Parathyroid adenoma (tissue), 2 donors: ENCODE measurements around the gene MIA3.

Experiments used
- H2AFZ ChIP-seq: fragments of 300-600 bp; sonication (generic); one replicate; pipeline ENCODE4 v1.7.0; 2017; ENCODE audit warnings: antibody characterized with exemption, mild to moderate bottlenecking
- H3K27ac ChIP-seq: fragments of 300-600 bp; sonication (generic); one replicate; pipeline ENCODE4 v1.7.0; 2017
- H3K27me3 ChIP-seq: fragments of 300-600 bp; sonication (generic); one replicate; pipeline ENCODE4 v1.7.0; 2017; ENCODE audit warnings: low read length; ENCODE audit not compliant: control insufficient read depth, insufficient read depth
- H3K36me3 ChIP-seq: fragments of 300-600 bp; sonication (generic); one replicate; pipeline ENCODE4 v1.7.0; 2017; ENCODE audit warnings: low read length; ENCODE audit not compliant: control insufficient read depth, insufficient read depth
- H3K4me1 ChIP-seq: fragments of 300-600 bp; sonication (generic); one replicate; pipeline ENCODE4 v1.7.0; 2017; ENCODE audit warnings: control low read depth
- H3K4me2 ChIP-seq: fragments of 300-600 bp; sonication (generic); one replicate; pipeline ENCODE4 v1.7.0; 2017; ENCODE audit warnings: low read length
- H3K4me3 ChIP-seq: fragments of 300-600 bp; sonication (generic); one replicate; pipeline ENCODE4 v1.7.0; 2017; ENCODE audit warnings: low read depth, low read length
- H3K79me2 ChIP-seq: fragments of 300-600 bp; sonication (generic); one replicate; pipeline ENCODE4 v1.7.0; 2017; ENCODE audit warnings: control low read depth
- H3K9ac ChIP-seq: fragments of 300-600 bp; sonication (generic); one replicate; pipeline ENCODE4 v1.7.0; 2017; ENCODE audit warnings: mild to moderate bottlenecking
- H3K9me3 ChIP-seq: fragments of 300-600 bp; sonication (generic); one replicate; pipeline ENCODE4 v1.7.0; 2017; ENCODE audit warnings: low read length; ENCODE audit not compliant: control insufficient read depth
- CTCF ChIP-seq: fragments of 300-600 bp; sonication (generic); IDR thresholded peaks from one replicate; pipeline ENCODE4 v1.7.0; 2017; ENCODE audit warnings: antibody characterized with exemption, mild to moderate bottlenecking
- donor health status: primary hyperparathyroidism.

Gene MIA3

GRCh38 chr1:222592171-222592570 is 25.7 kb upstream of the MIA3 start:
- Histone ChIP-seq H3K9ac (no peak overlapping the region), H3K4me2 (no peak overlapping the region), H3K27ac (no peak overlapping the region), H3K79me2 (no peaks in the 10 kb centered on the region), H3K4me3 (no peak overlapping the region), H3K9me3 (no peaks in the 10 kb centered on the region), H2AFZ (no peak overlapping the region), H3K36me3 (no peaks in the 10 kb centered on the region), H3K27me3 (no peaks in the 10 kb centered on the region), H3K4me1 (no peaks in the 10 kb centered on the region)
- TF ChIP-seq CTCF: no peak

- Histone ChIP-seq H3K27ac (no peak overlapping the region), H3K9me3 (no peaks in the 10 kb centered on the region), H3K4me3 (no peak overlapping the region), H2AFZ (no peak overlapping the region), H3K27me3 (no peaks in the 10 kb centered on the region), H3K36me3 (no peaks in the 10 kb centered on the region), H3K4me2 (no peak overlapping the region), H3K9ac (no peak overlapping the region), H3K4me1 (no peaks in the 10 kb centered on the region), H3K79me2 (no peaks in the 10 kb centered on the region)
- no peak for TF ChIP-seq CTCF
Measured at GRCh38 chr1:222594789-222595188, 23.1 kb upstream of the MIA3 start.

GRCh38 chr1:222596696-222597095 is 21.2 kb upstream of the MIA3 start:
- H3K4me2 ChIP-seq: no peak overlapping the region
- no peaks in the 10 kb centered on the region for H3K4me1 ChIP-seq
- no peak overlapping the region for H3K4me3 ChIP-seq
- no peak overlapping the region for H3K9ac ChIP-seq
- no peaks in the 10 kb centered on the region for H3K27me3 ChIP-seq
- no peak for TF ChIP-seq CTCF
- no peaks in the 10 kb centered on the region for H3K36me3 ChIP-seq
- no peak overlapping the region for H2AFZ ChIP-seq
- no peaks in the 10 kb centered on the region for H3K9me3 ChIP-seq
- no peaks in the 10 kb centered on the region for H3K79me2 ChIP-seq
- H3K27ac ChIP-seq: no peak overlapping the region

- Histone ChIP-seq H3K27ac (no peak overlapping the region), H3K4me1 (no peaks in the 10 kb centered on the region), H3K4me3 (no peak overlapping the region), H3K27me3 (no peaks in the 10 kb centered on the region), H3K36me3 (no peaks in the 10 kb centered on the region), H3K9ac (no peak overlapping the region), H3K79me2 (no peaks in the 10 kb centered on the region), H3K9me3 (no peaks in the 10 kb centered on the region), H2AFZ (no peak overlapping the region), H3K4me2 (no peak overlapping the region)
- TF ChIP-seq CTCF: no peak
Measured at GRCh38 chr1:222600281-222600680, 17.6 kb upstream of the MIA3 start.

- H3K9ac ChIP-seq: no peak overlapping the region
- no peak overlapping the region for H3K4me3 ChIP-seq
- no peak overlapping the region for H3K4me2 ChIP-seq
- no peak for TF ChIP-seq CTCF
- H3K9me3 ChIP-seq: no peaks in the 10 kb centered on the region
- no peaks in the 10 kb centered on the region for H3K27me3 ChIP-seq
- H3K36me3 ChIP-seq: no peaks in the 10 kb centered on the region
- no peak overlapping the region for H2AFZ ChIP-seq
- no peak overlapping the region for H3K27ac ChIP-seq
- H3K4me1 ChIP-seq: no peaks in the 10 kb centered on the region
- no peaks in the 10 kb centered on the region for H3K79me2 ChIP-seq
Measured at GRCh38 chr1:222601257-222601656, 16.6 kb upstream of the MIA3 start.
